T-cell (primary cell): ENCODE results near the gene EBP. TPM values are rescaled to one million over a fixed set of nuclear protein-coding genes. Genes with fewer than 3 reads are reported as not detected.

Source experiments
- ATAC-seq, 4 experiments: fragments of 200-7000 bp in 3 of 4; fragments of 150-1000 bp in 1 of 4; cut with Tn5 transposase; replicated peaks in 1 of 4; 1 replicate in 3 of 4; 2 replicates in 1 of 4; pipeline ENCODE4 v1.10.0; 2021; ENCODE audit warnings: moderate library complexity in 3 of 4, mild to moderate bottlenecking in 2 of 4, moderate number of reproducible peaks in 1 of 4
- CTCF ChIA-PET, 2 donors: fragments of 300-600 bp; sonication (Branson Sonifier 250); formaldehyde crosslinking; loops; one replicate each; lab custom pipeline; 2022; ENCODE audit warnings: antibody characterized with exemption in 2 of 2; lab: Charles Lee
- POLR2A ChIA-PET, 2 donors: fragments of 300-600 bp; sonication (Branson Sonifier 250); formaldehyde crosslinking; loops; one replicate each; lab custom pipeline; 2022; ENCODE audit warnings: antibody characterized with exemption in 2 of 2; lab: Charles Lee
- DNase-seq, 35 experiments: peaks; one replicate each; pipeline versions ENCODE4 v3.0.0 to v3.0.0-alpha.2; 2013 to 2023
- H3K27ac ChIP-seq: one replicate; pipeline ENCODE4 v1.5.1; 2013; ENCODE audit warnings: low read length
- H3K27me3 ChIP-seq, 2 experiments: replicated peaks in 1 of 2; 1 replicate in 1 of 2; 2 replicates in 1 of 2; pipeline versions ENCODE4 v1.6.1 to v1.7.0; 2013; ENCODE audit warnings: low read length in 1 of 2, mixed read lengths in 1 of 2; ENCODE audit not compliant: control insufficient read depth in 2 of 2, insufficient read depth in 2 of 2; ENCODE audit errors: extremely low read depth in 1 of 2
- H3K36me3 ChIP-seq, 2 donors: 1 replicate in 1 of 2; 2 replicates in 1 of 2; pipeline versions ENCODE4 v1.6.1 to v1.7.0; 2013; ENCODE audit warnings: low read length in 1 of 2; ENCODE audit not compliant: control insufficient read depth in 2 of 2, insufficient read depth in 1 of 2; ENCODE audit errors: extremely low read depth in 1 of 2
- H3K4me1 ChIP-seq, 2 experiments: 1 replicate in 1 of 2; 2 replicates in 1 of 2; pipeline versions ENCODE4 v1.6.1 to v1.7.0; 2013; ENCODE audit warnings: low read length in 2 of 2, mixed read lengths in 1 of 2; ENCODE audit not compliant: insufficient read depth in 2 of 2, control insufficient read depth in 1 of 2; ENCODE audit errors: extremely low read depth in 1 of 2
- H3K4me3 ChIP-seq, 2 donors: 1 replicate in 1 of 2; 2 replicates in 1 of 2; pipeline versions ENCODE4 v1.5.1 to v1.7.0; 2013; ENCODE audit warnings: mild to moderate bottlenecking in 2 of 2, low read length in 1 of 2, moderate library complexity in 1 of 2; ENCODE audit not compliant: control insufficient read depth in 1 of 2; ENCODE audit errors: extremely low read depth in 1 of 2
- H3K9me3 ChIP-seq: 2 replicates; pipeline ENCODE4 v1.7.0; 2013
- H3K27ac Mint-ChIP-seq, 2 donors: one replicate each; pipeline ENCODE4 v1.8.0; 2020 to 2021; ENCODE audit warnings: mild to moderate bottlenecking in 2 of 2, mixed read lengths in 2 of 2
- H3K27me3 Mint-ChIP-seq, 2 donors: one replicate each; pipeline ENCODE4 v1.8.0; 2021 to 2022; ENCODE audit warnings: mixed read lengths in 2 of 2
- H3K36me3 Mint-ChIP-seq: one replicate; pipeline ENCODE4 v1.8.0; 2021; ENCODE audit warnings: mixed read lengths
- H3K4me1 Mint-ChIP-seq, 3 donors: one replicate each; pipeline ENCODE4 v1.8.0; 2020 to 2022; ENCODE audit warnings: mixed read lengths in 3 of 3, mild to moderate bottlenecking in 1 of 3
- H3K4me3 Mint-ChIP-seq, 3 donors: one replicate each; pipeline ENCODE4 v1.8.0; 2020 to 2022; ENCODE audit warnings: mild to moderate bottlenecking in 3 of 3, mixed read lengths in 3 of 3, moderate library complexity in 3 of 3
- H3K9me3 Mint-ChIP-seq, 3 donors: one replicate each; pipeline ENCODE4 v1.8.0; 2020 to 2022; ENCODE audit warnings: mixed read lengths in 3 of 3
- WGBS: methylation state at CpG from one replicate; pipeline ENCODE4 v1.1.5; 2013; ENCODE audit warnings: missing lambda C conversion rate; ENCODE audit not compliant: insufficient coverage; 5-methylcytosine and 5-hydroxymethylcytosine counted together
- total RNA-seq, 35 experiments: library from RNA in 6 of 35; stranded (reverse) in 6 of 35; fragments of 120-200 nt in 1 of 35; gene quantifications; one replicate each; pipeline versions ENCODE4 v1.2.1 to v1.2.4 and lab custom pipeline; 2013 to 2026

Gene EBP
- total RNA-seq, 5 donors from 2014 or later (not counting 1 experiment from before 2014, with no cell fraction given), result 41.1 to 60.4 (median 46.1) TPM

DNA sequence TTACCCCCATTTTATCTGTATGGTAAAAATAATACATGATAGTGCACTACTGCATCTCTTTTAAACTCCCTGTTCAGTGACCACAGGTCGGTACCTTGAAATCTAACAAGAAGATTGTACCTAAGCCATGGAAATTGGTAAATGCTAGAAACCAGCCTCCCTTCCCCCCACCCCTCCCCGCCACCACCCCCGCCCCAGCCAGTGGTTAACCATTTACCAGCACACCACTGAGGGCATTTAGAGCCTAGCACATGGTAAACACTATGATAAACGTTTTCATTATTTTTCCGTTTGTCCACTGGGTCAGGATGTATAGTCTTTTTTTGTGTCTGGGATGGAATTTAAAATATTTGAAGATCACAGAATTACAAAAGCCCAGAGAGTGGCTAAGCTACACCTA lies 46.3 kb upstream of the EBP start:
- Mint-ChIP-seq H3K4me3 (peak overlapping the region; percentile 86 to 94 (median 89)), H3K27ac (peak overlapping the region; percentile 87 to 93), H3K4me1 (peaks cover 20 to 32% (median 25%) of the 10 kb centered on the region in 3 donors), H3K9me3 (no peaks in the 10 kb centered on the region), H3K27me3 (peaks cover 0 to 12% of the 10 kb centered on the region in 2 donors), H3K36me3 (peaks cover 12% of the 10 kb centered on the region)
- ChIA-PET CTCF (interaction anchor here in 1 of 2 donors (0.5 kb wide), 1 partner anchor 253 kb away, joined by 9 read pairs; no protein-coding TSS in a partner anchor), POLR2A (no interaction called here)
- no peak for ATAC-seq
- no peak for DNase-seq
- Histone ChIP-seq H3K9me3 (no peaks in the 10 kb centered on the region), H3K4me1 (peaks cover 4 to 16% of the 10 kb centered on the region in 2 experiments), H3K36me3 (peaks cover 0 to 7% of the 10 kb centered on the region in 2 donors), H3K27me3 (no peaks in the 10 kb centered on the region), H3K4me3 (peak overlapping the region; percentile 70 to 92), H3K27ac (peak overlapping the region; percentile 72)
- whole genome bisulfite sequencing, result no CpG with 5 or more reads among the region's 5 CpGs

DNA sequence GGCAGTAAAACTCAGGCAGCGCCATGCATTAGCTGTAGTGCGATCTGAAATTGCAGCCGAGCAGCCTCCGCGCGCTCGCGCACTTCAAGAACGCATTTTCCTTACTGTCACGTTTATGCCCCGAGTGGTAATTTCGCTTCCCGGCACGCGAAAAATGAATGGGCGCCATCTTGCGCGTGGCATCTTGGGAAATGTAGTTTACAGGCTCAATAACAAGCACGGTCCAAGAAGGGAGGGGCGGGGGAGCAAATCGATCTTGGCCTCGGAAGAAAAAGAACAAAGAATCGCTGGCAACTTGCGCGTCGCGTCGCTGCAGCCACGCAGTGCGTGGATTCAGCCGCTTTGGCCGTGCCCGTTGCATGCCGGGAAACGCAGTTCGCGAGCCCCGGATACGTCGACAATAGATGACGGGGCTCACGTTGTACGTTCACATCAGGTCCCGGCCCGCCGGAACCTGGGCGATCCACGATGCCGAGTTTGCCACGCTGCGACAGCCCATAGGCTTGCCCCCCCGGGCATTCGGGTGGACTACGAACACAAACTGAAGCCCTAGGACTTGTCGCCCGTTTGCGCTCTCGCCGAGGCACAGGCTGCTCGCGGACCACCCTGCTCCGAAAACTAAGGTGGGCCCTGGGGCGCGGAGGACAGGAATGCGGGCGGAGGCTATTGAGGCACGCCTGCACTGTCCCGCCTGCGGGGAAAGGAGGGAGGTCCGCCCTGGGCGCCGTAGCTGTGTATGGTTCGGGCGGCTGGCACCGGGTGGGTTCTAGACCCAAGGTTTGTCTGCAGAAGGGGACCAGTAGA lies 45.6 kb upstream of the EBP start, which contains the start of gene FTSJ1:
TSS of gene FTSJ1 (plus strand) at position 426 of the 804 bp plus-strand sequence. CDS start 1,849 bp downstream, outside the sequence.
- ATAC-seq (peak; percentile 93 to 96 (median 95)), DNase-seq (peak; percentile 68 to 95 (median 90))
- peaks cover 4 to 16% of the 10 kb centered on the region in 2 experiments for H3K4me1 ChIP-seq
- H3K36me3 Mint-ChIP-seq, result peaks cover 16% of the 10 kb centered on the region
- WGBS, result 0% methylated on average over 41 of the region's 75 CpGs
- peaks cover 0 to 10% of the 10 kb centered on the region in 2 donors for H3K36me3 ChIP-seq
- H3K27me3 Mint-ChIP-seq, result peaks cover 0 to 12% of the 10 kb centered on the region in 2 donors
- no peaks in the 10 kb centered on the region for H3K9me3 ChIP-seq
- CTCF ChIA-PET, result no interaction called here
- peak within 1 kb of the TSS; percentile 72 for H3K27ac ChIP-seq
- POLR2A ChIA-PET, result no interaction called here
- peak within 1 kb of the TSS; percentile 87 to 93 for H3K27ac Mint-ChIP-seq
- peak within 1 kb of the TSS; percentile 86 to 94 (median 89) for H3K4me3 Mint-ChIP-seq
- H3K27me3 ChIP-seq, result no peaks in the 10 kb centered on the region
- peak within 1 kb of the TSS; percentile 70 to 92 for H3K4me3 ChIP-seq
- H3K9me3 Mint-ChIP-seq, result no peaks in the 10 kb centered on the region
- H3K4me1 Mint-ChIP-seq, result peaks cover 20 to 32% (median 25%) of the 10 kb centered on the region in 3 donors

DNA sequence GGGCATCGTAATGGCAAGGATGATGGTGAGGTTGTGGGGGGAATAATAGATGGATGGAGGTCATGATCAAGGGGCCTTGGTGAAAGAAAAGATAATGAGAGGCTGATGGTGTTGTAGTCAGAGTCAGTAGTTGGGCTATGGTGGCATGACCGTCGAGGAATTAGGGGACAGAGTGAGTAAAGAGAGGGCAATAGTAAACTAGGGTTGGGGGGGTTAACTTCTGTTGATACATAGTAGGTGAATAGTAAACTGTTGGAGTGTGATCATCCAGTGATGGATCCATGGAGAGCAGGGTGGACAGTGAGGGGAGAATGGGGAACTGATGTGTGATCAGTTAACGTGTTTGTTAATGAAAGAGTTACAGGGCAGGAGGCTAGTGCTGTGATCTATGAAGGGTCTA lies 44.7 kb upstream of the EBP start:
- ATAC-seq, result no peak
- H3K4me1 Mint-ChIP-seq, result peaks cover 20 to 32% (median 25%) of the 10 kb centered on the region in 3 donors
- Histone ChIP-seq H3K36me3 (peaks cover 0 to 18% of the 10 kb centered on the region in 2 donors), H3K9me3 (no peaks in the 10 kb centered on the region), H3K27ac (peak overlapping the region; percentile 72), H3K4me1 (peaks cover 4 to 16% of the 10 kb centered on the region in 2 experiments), H3K27me3 (no peaks in the 10 kb centered on the region), H3K4me3 (peak overlapping the region in 1 of 2 donors; percentile 92)
- no peak for DNase-seq
- no peaks in the 10 kb centered on the region for H3K9me3 Mint-ChIP-seq
- POLR2A ChIA-PET, result no interaction called here
- WGBS, result 46% methylated on average over 3 of the region's 4 CpGs
- H3K27ac Mint-ChIP-seq, result peak overlapping the region; percentile 87 to 93
- peaks cover 16% of the 10 kb centered on the region for H3K36me3 Mint-ChIP-seq
- CTCF ChIA-PET, result no interaction called here
- H3K27me3 Mint-ChIP-seq, result peaks cover 0 to 12% of the 10 kb centered on the region in 2 donors
- peak overlapping the region; percentile 86 to 94 (median 89) for H3K4me3 Mint-ChIP-seq

DNA sequence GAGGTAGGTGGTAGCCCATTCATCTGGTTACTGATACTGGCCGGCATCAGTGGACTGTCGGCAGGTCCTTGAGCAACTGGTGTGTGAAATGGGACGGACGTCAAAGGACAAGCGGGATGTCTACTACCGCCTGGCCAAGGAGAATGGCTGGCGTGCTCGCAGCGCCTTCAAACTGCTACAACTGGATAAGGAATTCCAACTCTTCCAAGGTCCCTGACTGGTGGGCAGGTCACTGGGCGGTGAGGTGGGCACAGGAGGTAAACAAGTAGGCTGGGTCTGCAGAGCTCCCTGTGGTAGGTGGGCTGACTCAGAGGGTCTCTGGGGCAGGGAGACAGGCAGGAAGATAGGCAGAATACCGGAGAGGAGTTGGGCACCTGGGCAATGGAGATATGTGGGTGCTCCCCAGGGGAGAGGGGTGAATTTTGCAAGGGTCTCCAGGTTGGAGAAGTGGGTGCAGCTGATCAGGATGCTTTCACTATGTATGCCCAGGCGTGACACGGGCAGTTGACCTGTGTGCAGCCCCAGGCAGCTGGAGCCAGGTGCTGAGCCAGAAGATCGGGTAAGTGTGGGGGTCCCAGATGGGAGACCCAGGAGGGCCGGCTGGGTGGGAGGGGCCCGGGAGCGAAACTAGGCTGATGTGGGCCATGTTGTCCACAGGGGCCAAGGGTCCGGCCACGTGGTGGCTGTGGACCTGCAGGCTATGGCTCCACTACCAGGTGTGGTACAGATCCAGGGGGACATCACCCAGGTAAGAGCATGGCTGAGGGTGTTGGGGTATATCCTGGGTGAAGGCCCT lies 43.5 kb upstream of the EBP start:
- Histone ChIP-seq H3K9me3 (no peaks in the 10 kb centered on the region), H3K27ac (no peak overlapping the region), H3K4me1 (peaks cover 4 to 16% of the 10 kb centered on the region in 2 experiments), H3K27me3 (no peaks in the 10 kb centered on the region), H3K36me3 (peaks cover 4 to 25% of the 10 kb centered on the region in 2 donors), H3K4me3 (no peak overlapping the region)
- H3K9me3 Mint-ChIP-seq, result no peaks in the 10 kb centered on the region
- ChIA-PET CTCF (no interaction called here), POLR2A (no interaction called here)
- H3K4me3 Mint-ChIP-seq, result peak overlapping the region in 2 of 3 donors; percentile 89 to 94
- DNase-seq (no peak), ATAC-seq (no peak)
- peaks cover 16% of the 10 kb centered on the region for H3K36me3 Mint-ChIP-seq
- H3K27ac Mint-ChIP-seq, result peak overlapping the region in 1 of 2 donors; percentile 70
- WGBS, result 98% methylated on average over 12 of the region's 19 CpGs
- H3K27me3 Mint-ChIP-seq, result peaks cover 0 to 12% of the 10 kb centered on the region in 2 donors
- H3K4me1 Mint-ChIP-seq, result peaks cover 20 to 32% (median 25%) of the 10 kb centered on the region in 3 donors

DNA sequence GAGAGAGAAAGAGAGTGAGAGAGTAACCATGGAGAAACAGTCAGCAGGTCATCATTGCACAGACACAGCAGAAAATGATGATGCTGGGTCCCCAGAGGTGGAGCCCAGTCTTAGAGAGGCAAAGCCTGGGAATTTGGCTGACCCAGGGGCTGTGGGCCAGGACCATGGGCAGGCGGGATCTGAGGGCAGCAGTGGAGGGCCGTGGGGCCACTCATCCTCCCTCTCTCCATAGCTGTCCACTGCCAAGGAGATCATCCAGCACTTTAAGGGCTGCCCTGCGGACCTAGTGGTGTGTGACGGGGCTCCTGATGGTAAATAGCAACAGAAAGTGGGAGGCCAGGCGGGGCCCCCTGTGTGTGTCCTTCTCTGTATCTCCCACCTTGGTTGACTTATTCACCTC lies 42.8 kb upstream of the EBP start:
- H3K36me3 ChIP-seq, result peaks cover 4 to 30% of the 10 kb centered on the region in 2 donors
- POLR2A ChIA-PET, result no interaction called here

DNA sequence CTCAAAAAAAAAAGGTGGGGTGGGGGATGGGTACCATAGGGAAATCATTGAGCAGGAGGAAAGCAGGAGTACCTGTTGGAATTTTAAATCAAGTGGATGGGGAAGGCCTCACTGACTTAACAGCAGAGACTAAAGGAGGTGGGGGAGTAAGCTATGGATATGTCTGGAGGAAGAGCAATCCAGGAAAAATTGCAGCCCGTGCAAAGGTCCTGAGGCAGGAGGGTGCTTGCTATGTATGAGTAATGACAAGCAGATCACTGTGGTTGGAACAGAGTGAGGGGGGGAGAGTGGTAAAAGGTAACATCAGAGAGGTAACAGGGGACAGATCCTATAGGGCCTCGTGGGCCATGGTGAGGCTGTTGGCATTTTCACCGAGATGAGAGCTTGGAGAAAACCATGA lies 41.5 kb upstream of the EBP start:
- Mint-ChIP-seq H3K27me3 (peaks cover 0 to 12% of the 10 kb centered on the region in 2 donors), H3K27ac (no peak overlapping the region), H3K9me3 (no peaks in the 10 kb centered on the region), H3K36me3 (peaks cover 16% of the 10 kb centered on the region), H3K4me1 (peaks cover 18 to 29% (median 25%) of the 10 kb centered on the region in 3 donors), H3K4me3 (no peak overlapping the region)
- ATAC-seq, result no peak
- no peaks in the 10 kb centered on the region for H3K9me3 ChIP-seq
- no peak overlapping the region for H3K27ac ChIP-seq
- 94% methylated on average over 3 of the region's 3 CpGs for WGBS
- H3K36me3 ChIP-seq, result peaks cover 4 to 31% of the 10 kb centered on the region in 2 donors
- no peak for DNase-seq
- peaks cover 4 to 16% of the 10 kb centered on the region in 2 experiments for H3K4me1 ChIP-seq
- H3K27me3 ChIP-seq, result no peaks in the 10 kb centered on the region
- no peak overlapping the region for H3K4me3 ChIP-seq
- ChIA-PET POLR2A (no interaction called here), CTCF (interaction anchor here in 1 of 2 donors (0.7 kb wide), 1 partner anchor 40 kb away, joined by 3 read pairs; no protein-coding TSS in a partner anchor)

More for the DNA sequence above, 42.8 kb upstream of the EBP start:
- Histone ChIP-seq H3K27me3 (no peaks in the 10 kb centered on the region), H3K9me3 (no peaks in the 10 kb centered on the region), H3K4me3 (no peak overlapping the region), H3K4me1 (peaks cover 4 to 16% of the 10 kb centered on the region in 2 experiments), H3K27ac (no peak overlapping the region)
- no CpG with 5 or more reads among the region's 5 CpGs for WGBS
- peak overlapping the region in 1 of 2 donors; percentile 70 for H3K27ac Mint-ChIP-seq
- no peaks in the 10 kb centered on the region for H3K9me3 Mint-ChIP-seq
- H3K4me1 Mint-ChIP-seq, result peaks cover 20 to 32% (median 25%) of the 10 kb centered on the region in 3 donors
- CTCF ChIA-PET, result no interaction called here
- H3K27me3 Mint-ChIP-seq, result peaks cover 0 to 12% of the 10 kb centered on the region in 2 donors
- H3K4me3 Mint-ChIP-seq, result no peak overlapping the region
- H3K36me3 Mint-ChIP-seq, result peaks cover 16% of the 10 kb centered on the region
- DNase-seq (no peak), ATAC-seq (no peak)
